OCI-LY7 (cell line): ENCODE results near the gene EME2.

Source experiments
- EZH2phosphoT487 ChIP-seq: fragments of 200-600 bp; sonication (generic); IDR thresholded peaks from 2 replicates; pipeline ENCODE4 v1.6.1; 2018; ENCODE audit warnings: low read depth, borderline replicate concordance, mild to moderate bottlenecking, mixed run types, antibody characterized with exemption, low read length, moderate library complexity, mixed read lengths
- TF ChIP-seq, protein P1 (sequence below): fragments of 200-600 bp; sonication (generic); conservative IDR thresholded peaks from 2 replicates; pipeline ENCODE4 v1.5.1; 2014; ENCODE audit warnings: mild to moderate bottlenecking, antibody characterized with exemption, low read length, moderate library complexity, mixed read lengths

DNA sequence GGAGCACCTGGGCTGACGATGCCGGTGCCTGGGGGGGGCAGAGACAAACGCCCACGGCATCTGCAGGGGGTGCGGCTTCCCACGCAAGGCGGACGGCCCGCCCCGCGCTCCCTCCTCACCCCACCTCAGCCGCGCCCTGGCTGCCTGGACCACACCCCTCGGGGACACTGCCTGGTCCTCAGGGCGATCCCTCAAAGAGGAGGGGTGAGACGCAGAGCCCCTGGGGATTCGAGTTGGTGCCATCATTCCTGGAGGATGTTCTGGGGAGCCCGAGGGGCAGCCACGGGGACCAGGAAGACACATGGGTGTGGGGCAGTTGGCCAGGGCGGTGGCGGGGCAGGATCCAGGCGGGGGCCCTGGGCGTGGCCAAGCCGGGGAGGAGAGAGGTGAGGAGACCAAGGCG lies 17.0 kb downstream of the EME2 start:
- TF ChIP-seq, protein P1, sequence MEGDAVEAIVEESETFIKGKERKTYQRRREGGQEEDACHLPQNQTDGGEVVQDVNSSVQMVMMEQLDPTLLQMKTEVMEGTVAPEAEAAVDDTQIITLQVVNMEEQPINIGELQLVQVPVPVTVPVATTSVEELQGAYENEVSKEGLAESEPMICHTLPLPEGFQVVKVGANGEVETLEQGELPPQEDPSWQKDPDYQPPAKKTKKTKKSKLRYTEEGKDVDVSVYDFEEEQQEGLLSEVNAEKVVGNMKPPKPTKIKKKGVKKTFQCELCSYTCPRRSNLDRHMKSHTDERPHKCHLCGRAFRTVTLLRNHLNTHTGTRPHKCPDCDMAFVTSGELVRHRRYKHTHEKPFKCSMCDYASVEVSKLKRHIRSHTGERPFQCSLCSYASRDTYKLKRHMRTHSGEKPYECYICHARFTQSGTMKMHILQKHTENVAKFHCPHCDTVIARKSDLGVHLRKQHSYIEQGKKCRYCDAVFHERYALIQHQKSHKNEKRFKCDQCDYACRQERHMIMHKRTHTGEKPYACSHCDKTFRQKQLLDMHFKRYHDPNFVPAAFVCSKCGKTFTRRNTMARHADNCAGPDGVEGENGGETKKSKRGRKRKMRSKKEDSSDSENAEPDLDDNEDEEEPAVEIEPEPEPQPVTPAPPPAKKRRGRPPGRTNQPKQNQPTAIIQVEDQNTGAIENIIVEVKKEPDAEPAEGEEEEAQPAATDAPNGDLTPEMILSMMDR = no peak
- no peak for TF ChIP-seq EZH2phosphoT487
